ENCODE data around the gene NDFIP2. TPM values are rescaled to one million over a fixed set of nuclear protein-coding genes. Genes with fewer than 3 reads are reported as not detected.

Gene NDFIP2
- total RNA-seq, 4 donors from 2014 or later = 17.1 to 27.9 (median 20.6) TPM

DNA sequence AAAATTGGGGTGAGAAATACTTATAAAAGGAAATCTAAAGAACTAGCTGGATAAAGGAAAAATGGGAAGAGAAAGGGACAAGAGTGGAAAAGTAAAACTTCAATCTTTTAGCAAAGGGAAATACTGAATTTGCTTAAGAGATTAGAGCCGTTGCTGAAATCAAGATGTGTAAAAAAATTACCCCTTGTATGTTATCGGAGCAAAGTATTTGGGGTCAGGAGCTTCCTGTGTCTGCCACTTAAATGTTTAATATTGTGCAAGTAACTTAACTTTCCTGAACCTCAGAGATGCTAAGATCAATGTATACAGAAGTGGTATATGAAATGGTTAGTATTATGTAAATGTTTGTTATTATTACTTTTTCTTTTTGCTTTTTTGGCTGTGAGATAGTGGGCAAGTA, 51.6 kb downstream of the NDFIP2 start:
- TF ChIP-seq, protein P1, sequence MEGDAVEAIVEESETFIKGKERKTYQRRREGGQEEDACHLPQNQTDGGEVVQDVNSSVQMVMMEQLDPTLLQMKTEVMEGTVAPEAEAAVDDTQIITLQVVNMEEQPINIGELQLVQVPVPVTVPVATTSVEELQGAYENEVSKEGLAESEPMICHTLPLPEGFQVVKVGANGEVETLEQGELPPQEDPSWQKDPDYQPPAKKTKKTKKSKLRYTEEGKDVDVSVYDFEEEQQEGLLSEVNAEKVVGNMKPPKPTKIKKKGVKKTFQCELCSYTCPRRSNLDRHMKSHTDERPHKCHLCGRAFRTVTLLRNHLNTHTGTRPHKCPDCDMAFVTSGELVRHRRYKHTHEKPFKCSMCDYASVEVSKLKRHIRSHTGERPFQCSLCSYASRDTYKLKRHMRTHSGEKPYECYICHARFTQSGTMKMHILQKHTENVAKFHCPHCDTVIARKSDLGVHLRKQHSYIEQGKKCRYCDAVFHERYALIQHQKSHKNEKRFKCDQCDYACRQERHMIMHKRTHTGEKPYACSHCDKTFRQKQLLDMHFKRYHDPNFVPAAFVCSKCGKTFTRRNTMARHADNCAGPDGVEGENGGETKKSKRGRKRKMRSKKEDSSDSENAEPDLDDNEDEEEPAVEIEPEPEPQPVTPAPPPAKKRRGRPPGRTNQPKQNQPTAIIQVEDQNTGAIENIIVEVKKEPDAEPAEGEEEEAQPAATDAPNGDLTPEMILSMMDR (IDR thresholded peaks at IDR 0.05; ENCODE audit: low read depth) = no peak

DNA sequence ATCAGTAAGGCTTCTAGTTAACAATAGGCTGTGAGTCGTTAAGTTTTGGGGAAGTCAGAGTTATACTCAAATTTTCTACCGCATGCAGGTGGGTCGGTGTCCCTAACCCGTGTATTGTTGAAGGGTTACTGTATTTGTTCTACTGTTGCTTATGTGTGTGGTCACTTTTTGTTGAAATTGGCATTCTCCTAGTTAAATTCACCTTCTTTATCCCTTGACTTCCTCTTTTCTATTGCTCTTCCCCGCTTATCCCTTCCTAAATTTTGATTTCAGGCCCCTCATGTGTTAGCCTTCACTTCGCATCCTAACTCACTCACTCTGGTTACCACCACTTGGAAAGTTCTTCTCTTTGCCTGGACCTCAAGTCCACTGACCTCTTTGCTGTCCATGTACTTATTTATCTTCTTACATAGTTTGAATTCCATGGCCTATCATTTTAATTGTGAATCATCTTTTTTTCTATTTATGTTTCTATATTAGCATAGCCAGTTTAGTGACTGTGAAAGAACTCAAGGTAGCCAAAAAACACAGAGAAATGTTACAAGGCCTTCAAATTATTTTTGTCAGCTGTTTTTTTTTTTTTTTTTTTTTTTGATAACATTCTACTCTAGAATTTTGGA, 52.9 kb downstream of the NDFIP2 start:
- TF ChIP-seq, protein P1 (IDR thresholded peaks at IDR 0.05; ENCODE audit: low read depth) = no peak

DNA sequence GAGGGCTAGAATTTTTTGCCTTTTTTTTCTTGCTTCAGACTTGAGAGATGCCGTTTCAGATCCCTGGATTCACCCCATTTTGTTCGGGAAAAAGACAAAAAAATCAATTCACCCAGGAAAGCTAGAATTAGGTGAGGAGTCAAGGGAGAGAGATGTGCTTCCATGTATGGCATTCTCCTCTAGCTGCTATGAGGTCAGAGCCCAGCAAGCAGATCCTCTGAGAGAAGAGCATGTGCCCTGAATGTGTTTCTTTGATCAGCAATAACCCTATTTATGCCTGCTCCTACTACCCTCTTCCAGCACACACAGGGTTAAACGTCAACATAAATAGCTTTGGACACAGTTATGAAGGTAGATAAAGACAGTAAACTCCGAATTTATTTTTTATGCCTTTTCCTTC, 53.6 kb downstream of the NDFIP2 start:
- TF ChIP-seq, protein P1 (IDR thresholded peaks at IDR 0.05; ENCODE audit: low read depth) = no peak

DNA sequence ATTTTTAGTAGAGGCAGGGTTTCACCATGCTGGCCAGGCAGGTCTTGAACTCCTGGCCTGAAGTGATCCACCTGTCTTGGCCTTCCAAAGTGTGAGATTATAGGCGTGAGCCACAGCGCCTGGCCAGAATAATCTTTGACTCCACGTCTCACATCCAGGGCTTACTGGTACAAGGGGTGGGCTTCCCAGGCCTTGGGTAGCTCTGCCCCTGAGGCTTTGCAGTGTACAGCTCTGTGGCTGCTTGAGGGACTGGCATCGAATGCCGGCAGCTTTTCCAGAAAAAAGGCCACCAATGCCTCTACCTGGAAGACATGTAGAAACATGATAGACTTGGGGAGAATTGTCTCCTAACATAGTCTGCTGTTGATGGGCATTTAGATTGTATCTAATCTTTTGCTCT, 57.8 kb downstream of the NDFIP2 start:
- TF ChIP-seq, protein P1 (IDR thresholded peaks at IDR 0.05; ENCODE audit: low read depth) = no peak

DNA sequence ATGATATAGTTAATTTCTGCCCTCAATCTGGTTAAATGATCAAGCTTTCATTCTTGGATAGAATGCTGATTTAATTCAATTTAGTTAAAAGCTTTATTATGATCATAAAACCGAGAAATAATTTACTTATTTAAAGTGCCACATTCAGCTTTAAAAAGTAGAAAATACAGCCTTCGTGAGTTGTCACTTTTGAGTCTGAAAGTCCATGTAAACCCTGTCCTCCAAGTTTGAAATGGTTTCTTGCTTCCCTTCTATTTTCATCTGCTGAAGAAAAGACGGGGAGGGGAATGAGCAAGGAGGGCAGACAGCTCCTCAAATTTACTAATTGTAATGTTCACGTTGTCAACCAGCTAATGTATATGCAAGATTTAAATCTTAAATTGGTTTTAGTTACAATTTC, 59.5 kb downstream of the NDFIP2 start:
- TF ChIP-seq, protein P1 (IDR thresholded peaks at IDR 0.05; ENCODE audit: low read depth) = no peak

DNA sequence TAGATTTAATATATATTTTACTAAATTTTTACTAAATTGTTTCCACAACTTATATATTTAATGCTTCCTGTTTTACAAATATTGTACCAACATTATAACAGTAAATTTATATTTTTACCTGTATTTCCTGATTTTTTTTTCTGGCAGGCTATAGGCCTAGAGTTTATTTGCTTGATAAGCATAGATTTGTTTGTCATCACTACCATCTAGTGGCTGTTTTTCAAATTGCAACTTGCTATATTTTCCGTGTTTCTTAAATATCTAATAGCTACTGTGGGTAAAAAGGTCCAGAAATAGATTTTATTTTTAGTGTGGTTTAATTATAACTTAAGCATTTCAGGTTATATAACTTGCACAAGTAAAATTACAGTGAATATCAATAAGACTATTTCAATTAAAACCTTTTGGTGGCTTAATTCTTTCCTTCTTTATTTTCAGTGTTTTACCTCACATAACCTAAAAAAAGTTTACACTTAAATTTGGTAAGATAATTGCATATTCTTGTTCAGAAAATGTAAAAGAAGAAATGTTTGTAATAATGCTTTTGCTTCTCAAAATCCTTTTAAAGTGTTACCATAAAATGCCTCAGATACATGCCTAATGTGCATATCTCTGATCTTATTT, 60.6 kb downstream of the NDFIP2 start:
- TF ChIP-seq, protein P1 (IDR thresholded peaks at IDR 0.05; ENCODE audit: low read depth) = no peak

DNA sequence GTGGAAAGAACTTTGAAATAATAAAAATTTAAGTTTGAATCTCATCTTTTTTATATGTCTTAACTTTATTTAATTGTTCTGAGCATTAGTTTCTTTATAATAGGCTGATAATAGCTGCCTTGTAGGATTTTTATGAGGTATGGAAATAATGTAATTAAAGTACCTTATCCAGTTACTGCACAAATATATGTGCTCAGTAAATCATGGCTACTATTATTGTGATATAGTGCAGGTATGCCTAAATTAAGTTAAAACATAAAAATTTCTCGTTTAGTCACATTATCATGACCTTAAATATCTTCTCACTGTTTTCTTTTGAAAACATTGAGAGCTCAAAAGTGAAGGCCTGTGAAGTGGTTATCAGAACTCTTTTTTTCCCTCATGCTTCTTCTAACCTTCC, 62.9 kb downstream of the NDFIP2 start:
- TF ChIP-seq, protein P1 (IDR thresholded peaks at IDR 0.05; ENCODE audit: low read depth) = no peak
